Skin of body (tissue), 2 donors: Measurements from ENCODE around the gene FXYD6. TPM values are rescaled to one million over a fixed set of nuclear protein-coding genes. Genes with fewer than 3 reads are reported as not detected.
A peak's percentile ranks its signal among the peaks of the same experiment; 100 is the strongest.
"Not testable (repeated sequence)": the region's sequence is repeated elsewhere in the genome, so short reads cannot be mapped to it uniquely, and the experiment has no call there.

Experiments
- DNase-seq: peaks from one replicate; lab custom pipeline; 2025; lab: John Stamatoyannopoulos, UW
- total RNA-seq: library from RNA; depleted of rRNA; stranded (reverse); fragments of >200 nt; gene quantifications from one replicate; pipeline ENCODE4 v1.2.3, GENCODE V29; 2014

FXYD6 gene, protein sequence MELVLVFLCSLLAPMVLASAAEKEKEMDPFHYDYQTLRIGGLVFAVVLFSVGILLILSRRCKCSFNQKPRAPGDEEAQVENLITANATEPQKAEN
- 30.3 TPM for total RNA-seq

DNA sequence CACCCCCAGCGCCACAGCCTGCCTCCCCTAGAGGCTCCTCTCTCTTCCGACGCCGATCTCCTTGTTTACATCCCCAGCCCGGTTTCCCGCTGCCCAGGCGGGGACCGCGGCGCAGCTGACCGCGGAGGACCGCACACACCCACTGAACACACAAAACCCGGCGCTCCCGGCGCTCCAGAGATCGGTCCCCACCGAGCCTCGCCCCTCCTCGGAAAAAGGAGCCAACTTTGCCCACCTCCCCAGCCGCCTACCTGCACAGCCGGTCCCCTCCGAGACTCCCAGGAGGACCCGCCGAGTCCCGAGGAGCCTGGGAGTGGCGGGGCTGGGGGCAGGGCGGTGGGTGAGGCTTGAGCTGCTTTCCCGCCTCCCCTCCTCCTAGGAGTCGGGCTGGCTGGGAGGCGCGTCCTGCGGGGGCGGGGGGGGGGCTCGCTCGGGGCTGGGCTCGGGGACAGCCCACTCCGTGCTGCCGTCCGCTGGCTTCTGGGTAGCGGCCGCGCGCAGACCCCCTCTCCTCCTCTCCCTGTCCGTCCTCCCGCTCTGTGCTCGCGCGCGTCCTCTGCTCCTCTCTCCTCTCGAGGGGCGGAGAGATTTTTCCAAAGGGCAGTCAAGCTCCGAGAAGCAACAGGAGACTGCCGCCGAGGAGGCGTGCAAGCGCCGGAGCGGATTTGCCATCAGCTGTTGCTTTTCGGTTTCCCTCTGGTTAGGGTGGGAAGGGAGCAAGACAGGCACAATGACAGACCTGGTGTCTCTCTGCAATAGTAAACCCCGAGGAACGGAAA, at the start of gene FXYD6:
Gene FXYD6, minus strand, starts transcription at position 318 of the 779 bp plus-strand sequence. CDS start 33,882 bp downstream, outside the sequence.
- peak; percentile 68 for DNase-seq

DNA sequence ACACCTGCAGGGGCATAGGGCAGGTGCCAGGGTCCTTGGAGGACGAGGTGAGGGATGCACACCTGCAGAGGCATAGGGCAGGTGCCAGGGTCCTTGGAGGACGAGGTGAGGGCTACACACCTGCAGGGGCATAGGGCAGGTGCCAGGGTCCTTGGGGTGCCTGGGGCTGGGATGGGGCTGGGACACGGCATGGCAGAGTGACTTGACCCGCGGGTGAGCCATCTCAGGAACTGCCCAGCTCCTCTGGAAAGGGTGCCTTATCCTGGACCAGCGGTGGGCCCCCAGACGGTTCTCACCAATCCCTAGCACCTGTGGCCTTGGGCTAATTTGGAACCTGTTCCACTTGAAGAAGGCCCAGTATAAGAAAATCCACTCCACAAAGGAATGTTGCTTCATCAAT, 49.7 kb upstream of the FXYD6 start:
- not testable (repeated sequence) for DNase-seq

DNA sequence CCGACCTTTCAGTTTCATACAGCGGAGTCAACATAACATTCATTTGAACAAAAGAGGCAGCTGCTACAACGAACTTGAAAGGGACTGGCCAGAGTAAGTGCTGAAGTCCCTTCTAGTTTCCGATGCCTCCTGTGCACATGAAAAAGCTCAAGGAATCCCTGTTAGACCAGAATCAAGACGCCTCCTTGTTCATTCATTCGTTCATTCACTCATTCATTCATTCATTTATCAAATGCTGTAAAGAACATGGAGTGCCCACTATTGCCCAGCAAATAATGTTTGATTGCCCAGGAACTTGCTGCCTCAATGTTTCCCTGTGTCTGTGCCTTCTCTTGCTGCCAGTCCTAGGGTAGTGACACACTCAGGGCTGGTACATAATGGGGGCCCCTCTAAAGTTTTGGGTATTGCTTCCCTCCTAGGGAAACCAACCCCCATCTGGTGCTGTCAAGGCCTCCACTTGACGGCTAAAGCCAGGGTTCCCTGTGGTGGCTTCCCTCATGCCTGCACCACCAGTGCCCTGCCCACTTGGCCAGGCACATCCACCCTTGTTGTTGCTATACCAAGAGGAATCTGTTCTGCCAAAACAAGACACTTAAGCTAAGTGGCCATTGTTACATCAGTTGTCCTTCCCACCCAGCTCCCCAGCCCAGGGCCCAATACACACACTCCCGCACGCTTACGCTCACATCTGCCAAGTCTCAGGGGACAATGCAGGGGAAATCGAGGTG, 48.9 kb upstream of the FXYD6 start:
- DNase-seq, result no peak

DNA sequence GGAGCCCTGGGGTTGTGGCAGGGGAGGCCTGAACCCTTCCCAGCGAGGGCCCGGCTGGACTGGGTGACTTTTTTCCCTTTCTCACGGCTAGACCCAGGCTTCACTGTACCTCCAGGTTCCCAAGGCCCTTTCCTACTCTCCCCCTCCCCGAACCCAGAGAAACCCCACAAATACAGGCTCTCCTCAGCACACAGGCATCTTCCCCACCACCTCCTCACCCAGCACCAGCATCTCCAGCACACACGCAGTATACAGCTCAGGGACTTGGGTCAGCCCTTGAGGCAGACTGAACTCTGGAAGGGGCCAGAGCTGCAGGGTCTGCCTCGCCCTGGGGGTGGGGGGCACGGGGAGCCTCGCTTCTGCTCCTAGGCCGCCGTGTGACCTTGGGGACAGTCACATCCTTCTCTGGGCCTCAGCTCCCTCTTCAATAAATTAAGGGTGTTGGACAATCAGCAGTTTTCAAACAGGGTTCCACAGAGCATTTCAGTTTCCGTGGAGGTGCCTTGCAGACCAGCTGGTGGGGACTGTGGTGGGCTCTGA, 48.2 kb upstream of the FXYD6 start:
- DNase-seq, result no peak

DNA sequence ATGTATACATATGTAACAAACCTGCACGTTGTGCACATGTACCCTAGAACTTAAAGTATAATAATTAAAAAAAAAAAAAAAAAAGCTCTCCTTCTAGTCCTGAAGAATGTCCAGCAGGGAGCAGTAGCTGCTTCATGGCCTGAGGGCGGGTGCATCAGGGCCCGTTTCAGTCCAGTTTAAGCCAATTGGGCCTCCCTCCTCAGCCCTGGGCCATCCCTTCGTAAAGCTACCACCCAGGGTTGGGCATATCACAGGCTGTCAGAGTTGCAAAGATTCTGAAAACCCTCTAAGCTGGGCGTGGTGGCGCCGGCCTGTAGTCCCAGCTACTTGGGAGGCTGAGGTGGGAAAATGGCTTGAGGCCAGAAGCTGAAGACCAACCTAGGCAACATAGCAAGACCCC, 47.3 kb upstream of the FXYD6 start:
- no peak for DNase-seq

DNA sequence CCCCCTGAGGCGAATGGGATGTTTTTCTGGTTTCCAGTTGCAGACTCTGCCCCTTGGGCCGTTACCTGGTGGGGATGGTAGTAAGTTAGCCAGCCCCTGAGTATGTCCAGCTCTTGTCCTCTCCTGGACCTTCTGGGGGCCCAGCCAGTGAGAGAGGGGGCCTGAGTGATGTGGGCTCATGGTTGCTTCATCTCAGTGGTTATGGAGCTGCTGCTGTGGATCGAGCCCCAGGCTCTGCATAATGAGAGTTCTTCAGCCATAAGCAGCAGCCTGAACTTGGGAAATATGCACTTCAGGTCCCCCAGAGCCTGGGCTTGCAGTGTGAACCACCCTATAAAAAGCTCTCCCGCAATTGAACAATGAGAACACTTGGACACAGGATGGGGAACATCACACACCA, 46.8 kb upstream of the FXYD6 start:
- no peak for DNase-seq

DNA sequence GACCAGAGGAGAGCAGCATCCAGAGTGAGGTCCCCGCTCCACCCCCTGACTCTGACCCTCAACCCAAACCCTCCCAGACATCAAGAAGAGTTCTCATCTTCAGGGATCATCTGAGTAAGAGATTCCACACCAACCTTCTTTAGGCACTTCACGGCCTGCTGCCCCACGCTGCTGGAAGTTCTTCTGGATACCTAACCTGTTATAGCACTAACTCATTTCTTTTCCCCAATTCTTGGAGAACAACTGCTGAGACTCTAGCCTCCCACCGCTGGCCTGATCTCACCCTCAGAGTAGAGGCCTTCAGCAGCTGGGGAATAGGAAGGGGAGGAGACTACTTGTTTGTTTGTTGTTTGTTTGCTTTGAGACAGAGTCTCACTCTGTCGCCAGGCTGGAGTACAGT, 45.4 kb upstream of the FXYD6 start:
- DNase-seq, result no peak

DNA sequence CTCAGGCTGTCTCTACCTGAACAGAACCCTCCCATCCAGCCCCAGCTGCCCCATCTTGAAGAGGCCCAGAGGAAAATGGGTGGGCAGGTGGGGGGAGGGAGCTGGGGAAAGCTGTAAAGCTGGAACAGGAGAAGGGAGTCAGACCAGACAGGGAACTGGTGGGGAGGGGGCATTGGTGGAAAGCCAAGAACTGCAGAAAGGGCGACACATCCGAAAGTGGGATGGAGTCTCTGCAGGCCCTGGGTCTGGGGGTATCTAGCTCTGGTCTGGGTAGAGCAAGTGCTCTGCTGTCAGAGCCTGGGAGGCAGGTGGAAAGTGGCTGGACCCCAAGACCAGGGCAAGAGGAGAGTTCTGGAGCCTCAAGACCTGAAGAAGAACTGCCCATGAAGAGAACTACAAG, 45.0 kb upstream of the FXYD6 start:
- no peak for DNase-seq

DNA sequence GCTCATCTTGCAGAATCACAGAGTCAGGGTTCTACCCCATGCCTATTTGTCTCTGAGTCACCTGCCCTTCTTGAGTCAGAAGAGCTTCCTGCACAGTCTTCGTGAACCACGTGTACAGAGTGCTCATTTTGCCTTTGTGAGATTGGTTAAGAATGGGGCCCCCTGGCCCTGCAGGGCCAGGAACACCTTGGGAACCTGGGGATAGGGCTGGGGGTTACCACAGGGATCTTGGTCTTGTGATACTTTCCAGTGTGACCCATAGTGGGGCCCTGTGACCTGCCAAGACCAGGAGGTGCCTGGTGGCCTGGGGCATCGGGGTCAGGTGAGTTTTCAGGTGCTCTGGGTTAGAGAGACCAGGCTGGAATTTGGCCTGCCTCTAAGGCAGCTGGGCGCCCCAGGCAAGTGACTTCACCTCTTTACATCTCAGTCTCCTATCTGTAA, 43.3 kb upstream of the FXYD6 start:
- DNase-seq, result no peak

DNA sequence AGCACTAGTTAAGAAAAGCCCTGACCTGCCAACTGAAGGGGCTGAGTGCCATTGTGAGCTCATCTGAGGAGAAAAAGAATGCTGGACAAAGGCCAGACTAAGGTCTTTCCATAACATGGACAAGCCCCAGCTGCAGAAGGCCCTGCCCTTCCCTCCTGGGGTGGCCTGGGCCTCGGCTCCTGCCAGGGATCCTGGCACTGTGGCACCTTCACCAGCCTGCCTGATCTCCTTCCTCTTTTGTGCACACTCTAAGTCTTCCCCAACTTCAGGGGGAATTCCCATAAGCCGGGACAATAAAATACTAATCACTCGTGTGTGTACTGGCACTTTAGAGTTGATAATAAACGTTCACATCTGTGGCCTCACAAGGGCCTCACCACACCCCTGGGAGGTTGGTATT, 42.9 kb upstream of the FXYD6 start:
- DNase-seq, result no peak

DNA sequence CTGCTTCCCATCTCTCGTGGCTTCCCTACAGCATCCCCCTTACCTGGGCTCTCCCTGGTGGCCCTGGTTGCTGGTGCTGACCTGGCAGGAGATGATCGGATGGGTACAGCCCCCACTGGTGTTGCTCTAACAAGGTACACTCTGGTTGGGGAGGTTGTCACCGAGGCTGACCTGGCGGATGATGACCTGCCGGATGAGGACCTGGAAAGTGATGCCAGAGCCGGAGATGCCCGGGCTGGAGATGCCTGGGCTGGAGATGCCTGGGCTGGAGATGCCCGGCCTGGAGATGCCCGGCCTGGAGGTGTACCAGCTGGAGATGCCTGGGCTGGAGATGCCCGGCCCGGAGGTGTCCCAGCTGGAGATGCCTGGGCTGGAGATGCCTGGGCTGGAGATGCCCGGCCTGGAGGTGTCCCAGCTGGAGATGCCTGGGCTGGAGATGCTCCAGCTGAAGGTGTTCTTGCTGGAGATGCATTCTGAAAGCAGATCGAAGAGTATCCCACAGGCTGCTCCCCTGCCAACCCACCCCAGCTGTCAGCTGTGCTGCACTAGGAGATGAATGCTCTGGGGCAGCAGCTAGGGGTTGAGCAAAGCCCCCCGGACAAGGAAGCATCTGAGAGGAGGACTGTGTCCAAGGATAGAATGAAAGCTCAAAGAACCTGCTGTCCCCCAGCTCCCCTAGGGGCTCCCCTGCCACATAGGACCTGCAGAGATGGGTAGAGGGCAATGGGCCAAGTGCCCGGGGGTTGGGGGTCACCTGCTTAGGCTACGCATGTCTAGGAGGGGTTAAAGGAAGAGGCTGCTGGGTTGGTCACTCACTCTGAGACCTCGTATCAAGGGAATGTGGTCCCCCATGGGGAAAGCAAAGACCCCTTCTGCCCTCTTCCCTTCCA, 42.2 kb upstream of the FXYD6 start:
- DNase-seq, result no peak

DNA sequence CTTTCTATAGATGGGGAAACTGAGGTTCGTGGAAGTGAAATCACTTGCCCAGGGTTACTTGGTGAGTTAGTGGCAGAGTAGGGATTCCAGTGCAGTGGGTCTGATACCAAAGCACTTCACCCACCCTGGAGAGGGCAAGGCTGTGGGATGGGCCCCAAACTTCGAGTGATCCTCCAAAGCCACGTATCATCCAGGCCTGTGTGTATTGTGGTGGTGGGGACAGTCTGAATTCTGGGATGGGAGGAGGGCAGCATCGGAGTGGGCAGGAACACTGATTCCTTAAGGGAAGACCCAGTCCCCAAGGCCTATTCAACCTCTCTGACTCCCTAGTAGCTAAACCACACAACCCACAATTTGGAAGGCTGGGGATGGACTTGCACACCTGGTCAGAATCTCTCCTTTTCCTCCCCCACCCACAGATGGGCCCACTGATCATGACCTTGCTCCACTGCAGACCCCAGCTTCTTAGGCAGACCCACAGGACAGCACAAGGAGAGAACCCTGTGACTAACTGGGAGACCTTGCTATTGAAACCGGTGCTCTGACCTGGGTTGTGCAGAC, 41.2 kb upstream of the FXYD6 start:
- no peak for DNase-seq

DNA sequence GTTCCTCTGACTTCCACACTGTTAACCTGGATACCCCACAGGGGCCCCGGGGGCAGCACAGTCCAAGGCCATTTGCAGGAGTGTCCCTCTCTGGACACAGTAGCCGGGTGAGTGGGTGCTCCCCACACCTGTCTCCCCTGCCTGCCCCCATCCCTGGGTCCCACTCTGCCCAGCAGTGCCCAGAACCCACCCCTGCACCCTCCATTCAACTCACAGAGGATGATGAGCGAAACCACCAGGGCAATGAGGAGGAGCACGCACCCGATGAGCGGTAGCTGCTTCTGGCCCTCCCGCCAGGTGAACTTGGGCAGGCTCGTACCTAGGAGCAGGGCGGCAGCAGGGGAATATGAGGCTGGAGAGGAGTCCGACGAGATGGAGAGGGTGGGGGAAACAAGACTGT, 40.5 kb upstream of the FXYD6 start:
- no peak for DNase-seq

DNA sequence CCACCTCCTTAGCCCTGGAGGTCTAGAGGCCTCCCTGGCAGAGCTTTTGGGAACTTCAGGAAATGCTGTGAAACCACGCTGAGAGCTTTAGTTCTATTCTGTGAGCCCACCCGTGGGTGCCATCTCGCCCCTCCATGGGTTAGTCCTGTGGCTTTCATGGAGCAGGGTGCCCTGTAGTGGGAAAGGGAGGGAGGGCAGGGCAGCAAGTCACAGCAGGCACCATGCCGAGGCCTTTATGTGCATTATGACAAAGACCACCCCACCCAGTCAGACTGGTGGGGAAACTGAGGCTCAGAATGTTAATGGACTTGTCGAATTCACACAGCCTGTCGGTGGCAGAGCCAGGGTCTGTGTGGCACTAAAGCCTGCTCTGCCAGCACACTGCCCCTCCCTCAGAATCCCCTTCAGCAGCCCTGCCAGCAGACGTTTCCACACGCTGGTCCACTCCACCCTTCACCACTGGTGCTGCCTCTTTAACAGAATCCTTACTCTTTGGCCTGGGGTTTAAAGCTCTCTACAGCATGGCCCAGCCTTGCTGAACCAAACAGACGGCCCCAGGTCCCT, 39.3 kb upstream of the FXYD6 start:
- no peak for DNase-seq

DNA sequence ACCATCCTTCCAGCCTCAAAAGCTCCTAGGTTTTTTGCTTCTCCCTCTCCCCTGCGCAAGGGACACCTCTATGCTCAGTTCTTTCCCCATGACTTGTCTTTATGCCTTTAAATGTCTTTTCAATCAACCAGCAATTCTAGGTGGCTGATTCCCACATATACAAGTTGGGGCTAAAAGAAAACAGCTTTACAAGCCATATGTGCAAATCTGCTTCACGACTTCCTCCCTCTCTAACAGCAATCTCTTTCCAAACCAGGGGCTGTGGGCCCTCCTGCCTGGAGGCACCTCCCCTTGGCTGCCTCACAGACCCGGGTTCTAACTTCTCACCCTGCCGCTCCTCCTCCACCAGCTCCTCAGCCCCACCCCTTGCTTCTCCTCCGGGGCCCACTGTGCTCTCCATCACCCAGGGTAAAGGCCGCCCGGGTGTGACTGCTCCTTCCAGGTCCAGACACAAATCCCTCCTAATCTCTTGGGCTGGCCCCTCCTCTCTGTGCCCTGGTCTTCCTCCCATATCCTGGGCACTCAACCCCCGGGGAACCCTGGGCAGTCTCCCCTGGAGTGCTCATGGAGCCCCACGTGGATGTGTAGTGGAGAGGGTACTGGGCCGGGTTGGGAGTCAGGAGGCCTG, 38.6 kb upstream of the FXYD6 start:
- DNase-seq, result no peak

DNA sequence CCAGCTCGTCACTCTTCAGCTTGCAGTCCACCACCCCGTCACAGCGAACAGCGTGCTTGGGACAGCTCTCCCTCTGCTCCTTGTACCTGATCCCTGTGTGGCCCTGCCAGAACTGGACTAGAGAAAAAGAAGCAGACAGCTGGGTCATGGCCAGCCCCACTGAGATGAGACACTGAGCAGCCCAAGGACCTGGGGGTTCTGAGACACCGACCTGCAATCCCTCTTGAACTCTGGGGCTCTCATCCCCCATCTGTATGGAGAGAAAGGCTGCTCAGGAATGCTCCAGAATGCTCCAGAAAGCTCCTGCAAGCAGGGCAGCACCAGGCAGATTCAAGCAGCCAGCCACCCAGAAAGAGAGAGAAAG, 37.9 kb upstream of the FXYD6 start:
- DNase-seq, result no peak

DNA sequence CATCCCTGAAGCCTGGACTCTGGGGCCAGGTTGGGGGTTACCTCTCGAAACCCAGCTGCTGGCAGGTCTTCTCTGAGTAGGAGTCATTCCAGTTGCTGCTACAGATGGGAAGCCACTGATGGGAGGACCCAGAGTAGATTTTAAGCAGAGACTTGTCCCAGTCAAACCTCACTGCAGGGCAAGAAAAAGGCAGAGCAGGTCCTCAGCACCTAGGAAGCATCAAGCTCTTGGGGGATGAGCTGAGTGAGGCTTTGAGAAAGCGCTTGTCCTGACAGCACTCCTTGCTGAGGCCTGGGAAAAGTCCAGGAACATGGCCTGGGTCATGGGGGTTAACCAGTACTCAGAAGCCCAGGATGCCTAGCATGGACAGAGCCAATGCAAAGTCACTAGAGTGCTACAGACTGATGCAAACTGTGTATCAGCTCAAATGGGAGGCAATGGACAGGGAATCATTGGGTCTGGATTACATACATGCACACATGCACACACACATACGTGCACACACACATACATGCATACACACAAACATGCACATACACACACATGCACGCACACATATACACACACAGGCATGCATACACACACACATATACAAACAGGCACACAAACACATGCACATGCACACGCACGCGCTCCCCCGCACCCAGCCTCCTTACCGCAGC, 37.4 kb upstream of the FXYD6 start:
- no peak for DNase-seq

DNA sequence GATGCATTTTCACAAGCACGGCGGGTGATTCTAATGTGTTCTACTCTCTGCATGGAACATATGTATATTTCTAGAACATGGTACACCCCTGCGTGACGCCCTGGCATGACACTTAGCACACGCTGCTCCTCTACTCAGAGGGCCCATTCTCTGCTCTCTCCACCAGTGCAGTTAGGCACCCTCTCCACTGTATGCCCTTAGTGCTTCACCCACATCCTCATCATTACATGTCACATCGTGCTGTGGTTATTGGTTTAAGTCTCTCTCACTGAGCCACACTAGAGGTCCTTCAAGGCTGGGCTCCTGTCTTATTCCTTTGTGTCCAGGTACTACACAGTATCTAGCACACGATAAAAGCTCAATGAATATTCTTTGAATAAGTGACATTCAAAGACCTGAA, 36.0 kb upstream of the FXYD6 start:
- DNase-seq, result no peak

DNA sequence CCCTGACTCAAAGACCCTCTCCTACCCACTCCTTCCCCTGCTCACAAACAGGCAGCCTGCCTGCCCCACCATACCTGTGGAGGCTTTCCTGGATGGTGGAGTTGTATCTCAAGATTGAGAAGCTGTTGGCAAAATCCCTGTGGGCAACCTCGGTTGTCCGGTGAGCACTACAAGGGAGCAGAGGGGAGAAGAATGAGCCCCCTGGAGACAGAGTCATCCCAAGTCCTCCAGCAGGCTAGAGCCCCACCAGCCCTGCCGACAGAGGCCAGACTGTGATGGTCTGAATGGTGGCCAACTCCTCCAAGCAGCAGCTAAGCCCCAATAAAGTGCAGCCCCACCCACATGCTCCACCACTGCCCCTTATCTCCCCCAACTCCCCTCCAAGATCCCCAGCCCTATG, 35.2 kb upstream of the FXYD6 start:
- DNase-seq, result no peak
